ENCODE measurements around the gene AADACL3.

GRCh38 chr1:12715896-12716437, at the start of gene AADACL3:
- TF ChIP-seq ZNF749 (CRISPR knock-in tag; IDR thresholded peaks at IDR 0.05; ENCODE audit: borderline replicate concordance) (no peak), YY1 (IDR thresholded peaks at IDR 0.05; ENCODE audit: insufficient read depth, insufficient replicate concordance, low read depth, low read length) (no peak), FOXM1 (CRISPR knock-in tag; IDR thresholded peaks at IDR 0.05) (no peak), NFE2 (CRISPR knock-in tag; IDR thresholded peaks at IDR 0.05) (no peak), CHD4 (IDR thresholded peaks at IDR 0.05; ENCODE audit: borderline replicate concordance, low read length) (no peak), ZNF281 (CRISPR knock-in tag; IDR thresholded peaks at IDR 0.05; ENCODE audit: borderline replicate concordance) (no peak), ZBTB7A (CRISPR knock-in tag; IDR thresholded peaks at IDR 0.05) (no peak), HBP1 (CRISPR knock-in tag; IDR thresholded peaks at IDR 0.05; ENCODE audit: low read depth) (no peak), GMEB1 (CRISPR knock-in tag; IDR thresholded peaks at IDR 0.05; ENCODE audit: borderline replicate concordance) (no peak)

Data from HepG2 (cell line).